Fibroblast of mammary gland (primary cell): ENCODE results near the gene CLHC1.
"Not testable (repeated sequence)": the region's sequence is repeated elsewhere in the genome, so short reads cannot be mapped to it uniquely, and the experiment has no call there.

ENCODE experiments used
- DNase-seq: peaks from one replicate; pipeline ENCODE4 v3.0.0-alpha.2; 2010; ENCODE audit warnings: low read depth
- H3K4me3 ChIP-seq: 2 replicates; pipeline ENCODE4 v1.5.1; 2011; ENCODE audit warnings: low read depth, mild to moderate bottlenecking, low read length, moderate library complexity; ENCODE audit not compliant: control insufficient read depth
- CTCF ChIP-seq: conservative IDR thresholded peaks from 2 replicates; pipeline ENCODE4 v1.5.1; 2011; ENCODE audit warnings: low read depth, low read length, inconsistent platforms; ENCODE audit not compliant: control insufficient read depth, insufficient read depth

The CLHC1 gene

GRCh38 chr2:55268288-55268906 lies 36.3 kb upstream of the CLHC1 start:
- H3K4me3 ChIP-seq = peak overlapping the region; percentile 96
- no peak for TF ChIP-seq CTCF
- no peak for DNase-seq

GRCh38 chr2:55259586-55259985 lies 27.5 kb upstream of the CLHC1 start:
- H3K4me3 ChIP-seq = not testable (repeated sequence)

GRCh38 chr2:55252832-55253231 lies 20.7 kb upstream of the CLHC1 start:
- TF ChIP-seq CTCF = no peak
- no peak overlapping the region for H3K4me3 ChIP-seq
- no peak for DNase-seq

More at GRCh38 chr2:55259586-55259985, 27.5 kb upstream of the CLHC1 start:
- DNase-seq = not testable (repeated sequence)

GRCh38 chr2:55247025-55247424 lies 14.9 kb upstream of the CLHC1 start:
- H3K4me3 ChIP-seq = no peak overlapping the region
- DNase-seq = no peak
- no peak for TF ChIP-seq CTCF

- H3K4me3 ChIP-seq = no peak overlapping the region
- DNase-seq = no peak
- no peak for TF ChIP-seq CTCF
Measured at GRCh38 chr2:55245411-55245810, 13.3 kb upstream of the CLHC1 start.

GRCh38 chr2:55242617-55243016 lies 10.5 kb upstream of the CLHC1 start:
- no peak overlapping the region for H3K4me3 ChIP-seq
- no peak for DNase-seq
- no peak for TF ChIP-seq CTCF

- H3K4me3 ChIP-seq, DNase-seq: not testable (repeated sequence)
Measured at GRCh38 chr2:55241582-55241981, 9.5 kb upstream of the CLHC1 start.

GRCh38 chr2:55239656-55240222 lies 7.6 kb upstream of the CLHC1 start:
- no peak for DNase-seq
- TF ChIP-seq CTCF = no peak
- H3K4me3 ChIP-seq = no peak overlapping the region
